A204.1 (cell line): ENCODE data around the gene LRMDA.
"Not testable (repeated sequence)": the region's sequence is repeated elsewhere in the genome, so short reads cannot be mapped to it uniquely, and the experiment has no call there.

Source experiments
- FAIRE-seq: peaks from 2 replicates; lab custom pipeline; 2012; peaks lifted over from hg19 to GRCh38; lab: Jason Lieb, UNC

The LRMDA gene

DNA sequence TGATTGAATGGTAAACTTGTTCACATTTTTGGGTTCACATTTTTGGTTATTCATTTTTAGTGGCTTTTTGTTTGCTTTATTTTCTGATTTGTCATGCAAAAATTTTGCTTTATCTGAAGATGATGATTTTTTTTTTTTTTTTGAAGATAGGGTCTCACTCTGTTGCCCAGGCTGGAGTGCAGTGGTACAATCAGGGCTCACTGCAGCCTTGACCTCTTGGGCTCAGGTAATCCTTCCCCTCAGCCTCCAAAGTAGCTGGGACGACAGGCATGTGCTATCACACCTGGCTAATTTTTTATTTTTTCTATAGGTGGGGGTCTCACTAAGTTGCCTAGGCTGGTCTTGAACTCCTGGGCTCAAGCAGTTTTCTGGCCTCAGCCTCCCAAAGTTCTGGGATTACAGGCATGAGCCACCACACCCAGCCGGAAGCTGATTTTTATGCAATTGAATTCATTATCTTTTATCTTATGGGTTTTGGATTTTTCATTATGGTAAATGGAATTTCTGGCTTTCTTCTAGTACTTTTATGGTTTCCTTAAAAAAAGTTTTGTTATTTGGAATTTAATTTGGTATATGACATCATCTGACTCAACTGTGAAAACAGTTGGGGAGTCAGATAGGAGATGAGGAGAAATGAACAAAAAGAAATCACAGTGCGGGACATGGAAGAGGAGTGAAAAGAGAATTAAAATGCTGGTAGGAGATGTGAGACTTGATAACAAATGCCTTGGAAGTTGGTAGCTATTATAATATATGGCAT is 158.7 kb downstream of the LRMDA start:
- no peak for FAIRE-seq

DNA sequence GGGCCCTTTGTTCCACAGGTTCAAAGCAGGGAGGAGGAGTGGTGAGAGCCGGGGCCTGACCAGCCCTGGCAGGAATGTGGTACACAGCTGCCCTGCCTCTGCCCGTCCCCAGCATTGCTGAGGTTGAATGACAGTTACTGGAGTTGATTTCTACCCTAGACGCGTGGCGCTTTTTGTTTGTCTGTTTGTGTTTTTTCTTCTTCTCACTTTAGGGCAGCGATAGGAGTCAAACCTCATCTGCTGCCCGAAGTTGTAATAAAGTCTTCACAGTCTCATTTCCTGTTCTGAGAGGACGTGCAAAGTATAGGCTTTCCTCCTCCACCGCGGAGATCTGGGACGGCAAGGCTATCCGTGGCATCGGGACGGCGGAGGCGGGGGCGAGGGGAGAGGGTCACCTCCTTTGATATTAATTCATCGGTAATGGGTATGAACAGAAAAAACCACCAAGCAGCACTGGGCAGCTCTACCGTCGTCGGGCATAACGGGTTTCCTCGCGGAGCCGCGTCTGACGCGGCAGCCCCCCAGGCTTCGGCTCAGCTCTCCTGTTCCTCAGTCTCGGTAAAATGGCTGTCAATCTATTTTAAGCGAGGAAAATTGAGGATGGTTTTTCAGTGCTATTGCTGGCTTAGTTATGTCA is 160.8 kb downstream of the LRMDA start:
- no peak for FAIRE-seq

DNA sequence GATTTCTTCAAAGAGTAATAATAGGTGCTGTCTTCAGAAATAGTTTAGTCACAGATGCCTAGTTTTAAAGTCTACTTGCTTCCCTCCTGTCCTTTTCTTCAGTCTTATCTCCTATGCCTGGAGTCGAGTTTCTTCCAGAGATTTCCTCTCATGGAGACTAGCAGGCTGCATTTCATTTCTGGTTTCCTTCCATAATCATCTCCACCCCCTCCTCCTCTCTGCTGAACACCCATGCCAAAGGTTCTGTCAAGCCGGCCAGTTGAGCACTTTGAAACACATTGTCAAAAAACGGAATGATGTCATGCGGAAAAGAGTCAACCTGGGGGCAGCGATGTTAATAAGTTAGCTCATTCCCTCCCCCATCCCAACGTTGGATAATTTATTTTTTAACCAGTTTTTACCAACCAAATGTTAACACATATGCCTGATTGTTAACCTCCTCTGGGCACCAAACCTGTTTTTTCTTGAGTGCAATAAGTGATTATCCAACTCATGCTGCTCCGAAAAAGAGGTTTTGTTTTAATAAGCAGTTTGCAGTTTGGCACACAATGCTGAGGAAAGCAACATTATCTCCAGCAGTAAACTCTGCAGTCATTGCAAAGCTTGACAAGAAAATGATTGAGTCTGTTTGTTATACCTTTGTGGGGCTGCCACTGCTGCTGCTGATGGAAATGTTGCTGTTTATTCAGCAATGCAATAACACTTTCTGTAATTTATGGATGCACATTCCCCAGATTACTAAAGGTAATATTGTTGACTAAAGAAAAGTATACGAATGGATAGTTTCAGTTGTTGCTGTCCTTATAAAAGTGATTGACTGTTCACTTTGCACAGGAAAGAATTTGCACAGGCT is 161.6 kb downstream of the LRMDA start:
- no peak for FAIRE-seq

DNA sequence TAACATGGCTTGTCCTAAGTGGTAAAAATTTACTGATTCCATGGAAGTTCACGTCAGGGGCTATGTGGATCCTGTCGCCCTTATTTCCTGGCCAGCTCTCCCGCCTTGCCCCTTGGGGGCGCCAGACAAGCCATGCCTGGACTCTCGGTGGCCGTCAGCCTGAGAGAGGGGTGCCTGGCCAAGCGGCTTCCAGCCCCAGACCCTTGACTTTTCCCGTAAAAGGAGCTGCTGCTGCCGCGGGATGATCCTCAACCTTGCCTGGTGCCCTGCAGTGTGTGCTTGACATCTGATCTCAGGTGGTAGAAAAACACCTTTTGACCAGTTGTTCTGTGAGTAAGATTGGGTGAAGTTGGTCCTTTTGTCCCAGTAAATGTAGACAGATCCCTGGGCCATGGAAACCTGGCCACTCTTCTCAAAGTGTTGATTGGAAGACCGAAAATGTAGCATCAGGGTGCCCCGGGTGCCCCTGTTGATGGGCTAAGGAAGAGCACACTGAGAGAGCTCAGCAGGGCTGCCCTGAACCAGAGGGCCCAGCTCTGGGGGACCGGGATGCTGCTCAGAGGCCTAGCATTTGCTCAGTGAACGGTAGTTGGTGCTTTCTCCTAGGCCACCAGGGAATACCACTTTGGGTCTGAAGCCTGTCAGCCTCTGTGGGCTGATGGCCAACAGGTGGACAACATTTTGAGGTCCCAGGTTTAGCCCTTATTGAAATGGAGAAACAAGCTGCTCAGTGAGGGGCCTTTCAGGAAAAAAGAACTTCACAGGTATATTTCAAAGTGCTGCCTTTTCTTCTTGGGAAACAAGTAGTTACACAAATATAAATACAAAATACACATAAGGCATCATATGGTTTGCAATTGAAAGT is 162.5 kb downstream of the LRMDA start:
- FAIRE-seq, result no peak

DNA sequence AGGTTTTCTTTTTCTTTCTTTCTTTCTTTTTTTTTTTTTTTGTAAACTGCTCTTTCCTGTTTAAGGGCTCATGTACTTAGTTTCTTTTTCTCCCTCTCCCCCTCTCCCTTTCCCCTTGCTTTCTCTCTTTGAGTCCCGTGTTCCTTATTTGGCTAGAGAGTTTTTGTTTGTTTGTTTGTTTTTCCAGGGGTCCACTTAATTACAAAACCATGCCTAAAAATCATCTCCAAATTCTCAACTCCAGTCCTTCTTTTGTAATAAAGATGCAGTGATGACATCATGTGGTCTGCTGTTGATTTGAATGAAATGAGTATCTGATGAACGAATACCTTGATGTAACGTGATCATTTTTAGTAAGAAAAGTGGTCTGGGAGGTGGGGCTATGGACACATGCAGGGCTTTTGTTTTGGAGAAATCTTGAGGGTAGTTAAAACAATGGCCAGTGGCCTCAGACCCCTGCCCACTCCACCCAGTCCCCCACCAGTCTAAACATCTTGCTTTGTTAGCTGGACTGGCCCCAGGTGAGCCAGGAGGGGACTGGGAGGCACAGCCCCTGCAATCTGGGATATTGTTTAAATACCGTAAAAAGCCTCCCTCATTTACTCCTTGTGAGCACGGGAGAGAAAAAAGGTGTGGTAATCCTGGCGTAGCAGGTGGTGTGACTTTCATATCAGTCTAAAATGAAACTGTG is 165.7 kb downstream of the LRMDA start:
- FAIRE-seq, result no peak

DNA sequence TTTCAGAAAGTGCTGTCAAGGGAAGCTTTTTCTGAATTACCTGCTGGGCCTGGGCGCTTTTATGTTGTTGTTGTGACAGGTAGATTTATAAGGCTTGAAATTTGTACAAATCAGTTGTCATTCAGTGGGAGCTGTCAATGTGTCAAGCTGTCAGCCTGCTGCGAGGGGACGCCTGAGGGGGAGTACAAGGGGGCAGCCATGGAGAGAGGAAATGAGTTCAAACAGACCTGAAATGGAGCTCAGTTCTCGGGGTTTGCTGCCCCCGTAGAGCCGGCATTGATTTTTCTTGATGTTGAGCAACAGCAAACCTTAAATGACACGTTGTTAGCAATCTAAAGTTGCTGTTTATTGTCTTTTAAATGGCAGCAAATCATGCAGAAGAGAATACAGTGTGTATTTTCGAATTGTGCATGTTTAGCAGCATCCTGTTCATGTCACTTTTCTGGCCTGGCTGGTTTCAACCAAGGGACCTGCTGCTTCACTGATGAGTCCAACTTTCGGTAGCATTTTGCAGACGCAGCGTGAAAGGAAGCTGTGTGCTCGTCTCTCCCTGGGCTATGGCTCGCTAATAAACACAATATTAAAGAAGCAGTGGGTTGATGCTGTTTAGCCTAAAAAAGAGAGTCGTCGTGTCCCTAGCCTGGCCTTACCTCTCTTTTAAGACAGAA is 166.5 kb downstream of the LRMDA start:
- FAIRE-seq, result no peak

DNA sequence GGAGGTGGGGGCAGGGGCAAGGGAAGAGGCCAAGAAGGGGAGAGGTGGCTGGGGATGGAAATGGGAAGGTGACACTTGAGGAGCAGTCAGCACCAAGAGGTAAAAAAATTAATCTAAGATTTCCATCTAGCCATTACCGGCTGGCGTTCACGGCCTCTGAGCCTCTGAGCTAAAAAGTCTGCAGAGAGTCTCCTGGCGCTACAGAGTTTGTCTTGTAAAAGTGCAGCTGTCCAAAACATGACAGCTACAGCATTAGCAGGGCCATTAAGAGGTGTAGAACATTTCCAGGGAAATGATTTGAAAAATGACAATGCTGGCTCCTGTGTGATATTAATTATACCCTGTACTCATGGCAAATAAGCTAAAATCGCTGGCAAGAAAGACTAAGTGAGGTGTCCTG is 167.6 kb downstream of the LRMDA start:
- no peak for FAIRE-seq

DNA sequence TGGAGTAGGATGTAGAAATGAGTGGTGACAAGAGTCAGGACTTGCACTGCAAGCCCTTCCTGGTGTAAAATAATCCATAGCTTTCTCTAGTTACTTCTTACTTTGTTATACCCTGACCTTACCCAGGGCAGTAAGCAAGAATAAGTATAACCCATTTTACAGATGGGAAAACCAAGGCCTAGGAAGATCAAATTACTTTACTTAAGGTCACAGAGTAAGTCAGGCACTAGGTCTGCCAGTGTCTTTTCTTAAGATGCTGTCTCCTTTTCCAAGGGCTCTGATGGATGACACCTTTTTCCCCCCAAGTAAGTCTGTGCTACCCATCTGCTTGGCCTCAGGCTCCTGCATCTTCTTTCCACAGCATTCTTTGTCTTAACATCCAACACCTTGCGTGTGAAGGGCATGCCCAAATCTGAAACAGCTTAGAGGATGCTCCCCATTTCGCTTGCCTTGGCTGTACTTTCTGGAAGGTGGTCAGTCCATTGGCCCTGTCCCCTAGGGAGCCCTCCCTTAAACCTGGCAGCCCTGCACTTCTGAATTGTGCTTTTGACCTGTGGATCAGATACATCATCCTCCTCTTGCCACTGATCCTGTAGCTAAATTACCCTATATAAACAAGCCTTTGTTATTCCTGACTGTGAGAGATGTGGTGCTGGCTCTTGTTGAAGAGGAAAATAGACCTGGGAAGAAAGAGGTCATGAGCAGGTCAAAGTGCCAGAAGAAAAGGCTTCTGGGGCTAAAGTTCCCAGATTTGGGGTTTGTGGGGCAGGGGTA is 168.6 kb downstream of the LRMDA start:
- no peak for FAIRE-seq

DNA sequence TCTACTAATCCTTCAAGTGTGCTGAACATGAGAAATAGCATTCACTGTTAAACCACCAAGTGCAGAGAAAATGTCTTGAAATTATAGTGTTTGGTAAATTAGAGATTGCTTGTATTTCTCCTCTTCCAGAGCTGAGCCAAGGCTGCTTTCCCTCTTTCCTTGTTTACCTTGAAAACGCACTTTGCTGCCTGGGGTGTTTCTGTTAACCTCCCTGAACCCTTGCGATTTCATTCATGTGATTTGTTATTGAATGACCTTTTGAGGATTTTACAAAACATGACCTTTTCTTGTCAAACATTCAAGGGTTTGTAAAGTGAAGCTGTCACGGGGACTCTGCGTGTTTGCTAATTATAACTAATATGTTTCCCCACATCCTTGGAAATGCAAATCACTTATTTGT is 169.4 kb downstream of the LRMDA start:
- no peak for FAIRE-seq

DNA sequence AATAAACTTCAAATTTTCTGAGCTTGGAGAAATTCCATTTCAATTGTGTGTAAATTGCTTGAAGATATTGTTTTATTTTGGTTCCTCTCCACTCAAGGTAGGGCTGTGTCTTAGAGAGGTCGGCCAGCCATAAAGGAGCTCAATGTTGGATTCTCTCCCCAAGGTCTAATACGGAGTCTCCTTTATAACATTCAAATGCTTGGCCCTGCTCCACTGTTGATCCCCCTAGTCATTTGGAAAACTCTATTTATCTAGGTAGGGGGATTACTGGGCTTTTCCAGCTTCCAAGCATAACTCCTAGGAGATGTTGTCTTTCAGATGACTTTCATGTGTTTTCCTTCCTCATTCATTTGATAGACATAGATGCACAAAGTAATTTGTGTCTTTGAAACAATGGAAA is 170.9 kb downstream of the LRMDA start:
- FAIRE-seq, result no peak

DNA sequence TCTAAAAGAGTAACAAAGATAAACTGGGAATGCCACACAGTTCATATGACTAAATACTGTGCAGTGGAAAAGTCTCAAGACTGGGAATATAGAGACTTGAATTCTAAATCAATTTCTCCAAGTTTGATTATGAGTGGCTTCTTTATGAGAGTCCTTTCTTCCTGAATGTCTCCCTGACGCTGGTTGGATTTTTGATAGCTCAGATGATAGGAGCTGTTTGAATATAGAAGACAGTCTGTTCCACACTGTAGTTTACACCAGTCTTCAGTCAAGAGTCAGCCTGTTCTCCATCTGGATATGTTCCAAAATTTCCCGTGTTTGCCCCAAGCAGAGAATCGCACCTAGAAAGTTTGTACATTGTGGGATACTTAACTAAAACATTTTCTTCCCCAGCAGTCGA is 173.7 kb downstream of the LRMDA start:
- no peak for FAIRE-seq

DNA sequence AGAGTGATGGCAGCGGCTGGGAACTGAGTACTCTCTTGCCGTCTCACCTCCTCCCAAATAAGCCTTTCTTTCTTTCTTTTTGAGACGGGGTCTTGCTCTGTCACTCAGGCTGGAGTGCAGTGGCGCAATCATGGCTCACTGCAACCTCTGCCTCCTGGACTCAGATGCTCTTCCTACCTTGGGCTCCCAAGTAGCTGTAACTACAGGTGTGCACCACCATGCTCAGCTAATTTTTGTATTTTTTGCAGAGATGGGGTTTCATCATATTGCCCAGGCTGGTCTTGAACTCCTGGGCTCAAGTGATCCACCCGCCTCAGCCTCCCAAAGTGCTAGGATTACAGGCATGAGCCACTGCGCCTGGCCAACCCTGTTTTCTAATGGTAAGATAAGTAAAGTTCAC is 174.4 kb downstream of the LRMDA start:
- FAIRE-seq, result not testable (repeated sequence)

DNA sequence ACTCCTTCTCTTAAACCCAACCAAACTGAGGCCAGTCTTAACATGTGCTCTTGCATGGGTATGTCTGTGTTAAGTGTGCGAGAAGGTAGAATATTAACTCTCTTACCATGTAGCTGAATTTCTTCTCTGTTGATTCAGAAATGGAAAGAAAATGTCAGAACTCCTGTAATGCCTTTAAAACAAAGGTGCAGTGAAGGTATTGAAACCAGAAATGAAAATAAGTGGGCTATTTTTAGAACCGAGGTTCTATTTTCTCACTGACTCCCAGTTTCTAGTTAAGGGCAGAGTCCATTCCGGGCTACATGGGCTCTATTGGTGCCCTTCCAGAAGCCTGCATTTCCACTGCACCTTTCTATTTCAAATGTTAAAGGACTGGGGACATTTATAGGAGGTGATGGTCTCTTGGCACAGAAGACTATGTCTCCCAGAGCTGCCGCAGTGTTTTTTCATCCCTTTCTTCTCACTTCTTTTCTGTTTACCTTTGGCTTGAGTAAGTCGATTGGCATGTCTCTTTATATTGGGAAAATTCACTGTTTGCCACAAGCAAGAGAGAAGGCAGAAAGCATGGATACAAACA is 174.9 kb downstream of the LRMDA start:
- FAIRE-seq, result no peak

DNA sequence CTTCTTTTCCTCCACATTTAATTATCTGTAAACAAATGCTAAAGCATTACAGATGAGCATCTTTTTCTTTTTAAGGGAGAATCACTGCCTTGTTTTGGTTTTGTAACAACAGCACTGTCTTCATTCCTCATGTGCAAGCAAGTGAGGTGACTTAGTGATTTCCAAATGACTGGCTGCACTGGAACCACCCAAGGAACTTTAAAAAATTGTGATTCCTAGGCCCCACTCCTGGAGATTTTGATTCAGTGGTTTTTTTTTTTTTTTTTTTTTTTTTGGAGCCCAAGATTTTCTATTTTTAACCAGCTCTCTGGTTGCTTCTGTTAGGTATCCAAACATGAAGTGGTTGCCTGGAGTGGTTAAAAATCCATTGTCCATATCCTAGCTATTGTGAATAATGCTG is 176.2 kb downstream of the LRMDA start:
- FAIRE-seq, result no peak

DNA sequence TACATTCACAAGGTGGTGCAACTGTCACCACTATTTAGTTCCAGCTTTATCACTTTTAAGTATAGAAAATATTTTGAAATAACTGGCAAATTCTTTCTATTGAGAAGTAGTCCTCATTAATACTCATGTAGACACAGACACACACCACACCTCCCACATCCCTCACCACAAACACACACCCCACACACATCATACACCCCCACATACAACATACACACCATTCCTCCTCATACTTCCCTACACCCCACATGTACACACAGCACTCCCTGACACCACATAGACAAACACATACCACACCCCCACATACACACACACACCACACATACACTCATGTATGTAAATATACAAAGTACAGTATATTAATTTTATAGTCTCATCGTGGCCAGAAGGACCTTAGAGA is 178.8 kb downstream of the LRMDA start:
- FAIRE-seq, result no peak

DNA sequence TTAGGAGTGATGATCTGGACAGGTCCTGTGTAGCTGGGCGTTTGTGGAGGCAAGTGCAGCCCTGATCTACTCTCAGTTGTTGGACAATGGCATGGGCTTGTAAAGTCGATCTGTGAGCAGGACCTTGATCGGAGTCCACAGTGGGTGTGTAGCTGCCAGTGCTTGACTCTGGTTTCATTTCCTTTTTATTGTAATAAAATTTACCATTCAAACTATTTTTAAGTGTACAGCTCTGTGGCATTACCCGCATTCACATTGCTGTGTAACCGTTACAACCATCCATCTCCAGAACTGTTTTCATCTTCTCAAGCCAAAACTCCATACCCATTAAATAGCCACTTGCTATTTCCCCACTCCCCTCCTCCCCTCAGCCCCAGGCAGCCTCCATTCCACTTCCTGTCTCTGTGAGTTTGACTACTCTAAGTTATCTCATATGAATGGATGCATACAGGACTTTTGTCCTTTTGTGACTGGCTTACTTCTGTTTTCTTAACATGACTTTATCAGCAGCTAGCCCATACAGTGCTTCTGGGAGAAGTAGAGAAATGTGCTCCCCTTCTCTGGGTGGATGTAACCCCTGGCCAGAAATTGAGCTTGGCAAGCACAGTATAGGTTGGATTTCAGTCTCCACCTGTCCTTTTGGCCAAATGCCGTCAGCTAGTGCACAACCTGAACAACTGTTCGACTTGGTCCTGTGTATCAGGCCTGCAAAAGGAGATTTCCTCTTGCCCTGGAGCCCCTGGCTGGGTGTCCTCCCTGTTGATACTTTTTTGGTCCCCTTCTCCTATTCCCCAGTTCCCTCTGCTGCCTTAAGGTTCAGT is 180.0 kb downstream of the LRMDA start:
- no peak for FAIRE-seq

DNA sequence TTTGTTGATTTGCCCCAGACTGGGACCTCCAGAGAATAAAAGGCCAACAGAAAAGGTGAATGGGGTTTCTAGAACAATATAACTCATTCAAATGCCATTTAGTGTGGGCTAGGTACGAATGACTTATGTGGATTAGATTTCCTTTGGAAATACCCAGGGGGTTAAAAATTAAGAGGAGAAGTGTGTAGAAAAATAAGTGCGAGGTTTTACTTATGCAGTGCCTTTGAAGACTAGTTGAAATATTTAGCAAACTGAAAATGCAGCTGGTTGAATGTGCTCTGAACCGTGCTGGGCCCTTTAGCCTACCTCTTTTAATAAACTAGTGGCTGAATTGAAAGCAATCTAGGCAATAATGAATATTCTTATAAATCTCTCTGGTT is 180.6 kb downstream of the LRMDA start:
- no peak for FAIRE-seq

DNA sequence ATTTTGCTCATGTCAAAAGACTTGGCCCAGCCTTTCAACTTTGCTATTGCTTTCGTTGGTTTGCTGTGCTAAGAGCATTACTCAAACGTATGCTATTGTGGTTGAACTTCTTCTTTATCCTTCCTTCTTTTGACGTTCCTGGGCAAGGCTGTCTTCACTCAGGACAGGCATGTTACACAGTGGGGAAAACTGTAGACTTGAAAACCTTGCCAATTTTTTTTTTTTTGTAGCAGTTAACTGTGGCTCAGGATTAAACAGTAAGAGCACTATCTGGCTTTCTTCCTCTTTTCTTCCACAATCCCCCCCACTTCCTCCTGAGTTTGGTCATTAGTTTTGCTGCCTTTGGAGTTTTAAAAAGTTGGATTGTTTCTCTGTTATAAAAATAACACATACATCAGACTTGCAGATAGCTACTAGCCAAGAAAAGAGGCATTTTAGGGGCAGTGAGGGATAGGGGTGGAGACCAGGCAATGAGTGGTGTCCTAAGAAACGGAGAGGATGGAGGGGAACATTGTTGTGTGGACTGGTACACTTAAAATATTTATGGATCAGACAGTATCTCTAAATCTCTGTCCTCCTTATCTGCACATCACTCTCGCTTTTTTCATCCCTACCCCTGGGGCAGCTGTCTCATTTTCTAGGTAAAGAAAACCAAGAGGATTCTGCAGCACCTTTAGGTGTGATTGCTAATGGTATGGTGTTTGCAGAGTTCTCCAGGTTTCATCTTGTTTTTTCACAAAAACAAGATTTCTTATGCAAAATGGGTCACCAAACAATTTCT is 181.7 kb downstream of the LRMDA start:
- FAIRE-seq, result no peak
